Gastrocnemius medialis (tissue), 4 donors: ENCODE measurements around the gene FCER1G.

Experiments used
- CTCF ChIP-seq, 5 experiments: fragments of 450-650 bp in 3 of 5; fragments of 200-600 bp in 2 of 5; sonication (generic) in 2 of 5; IDR thresholded peaks in 4 of 5; conservative IDR thresholded peaks in 1 of 5; 1 replicate in 4 of 5; 2 replicates in 1 of 5; pipeline ENCODE4 v1.5.1; 2016 to 2019; ENCODE audit warnings: antibody characterized with exemption in 5 of 5, mild to moderate bottlenecking in 3 of 5, moderate library complexity in 3 of 5
- POLR2A ChIP-seq, 2 donors: fragments of 450-650 bp; IDR thresholded peaks; one replicate each; pipeline ENCODE4 v1.6.1; 2017; ENCODE audit warnings: antibody characterized with exemption in 2 of 2, mild to moderate bottlenecking in 2 of 2, moderate library complexity in 2 of 2

- TF ChIP-seq CTCF (IDR thresholded peaks at IDR 0.05 in 4 of 5, conservative IDR thresholded peaks at IDR 0.05 in 1 of 5) (peak in 1 of 5 experiments; percentile 18), POLR2A (IDR thresholded peaks at IDR 0.05) (peak; percentile 82 to 86)
These were observed 13.0 kb upstream of the FCER1G start, which contains the start of gene NDUFS2 for GRCh38 chr1:161201836-161202712.
